Colon (tissue), 2 donors: ENCODE data around the gene TIMM44.

Experiments used
- FAIRE-seq: peaks from 2 replicates; lab custom pipeline; 2012; peaks lifted over from hg19 to GRCh38; lab: Jason Lieb, UNC
- donor health status: control.
- donor health status: control.

TIMM44 gene

GRCh38 chr19:7943444-7944176, at the start of gene TIMM44:
TSS of gene TIMM44 (minus strand) at chr19:7943666. CDS start at chr19:7943651, 15 bp downstream.
- FAIRE-seq: peak; percentile 96

GRCh38 chr19:7992575-7992974, 49.1 kb upstream of the TIMM44 start:
- no peak for FAIRE-seq

GRCh38 chr19:7989071-7989575, 45.7 kb upstream of the TIMM44 start:
- FAIRE-seq: no peak

GRCh38 chr19:7988307-7988706, 44.8 kb upstream of the TIMM44 start:
- no peak for FAIRE-seq

- no peak for FAIRE-seq
These were observed 43.8 kb upstream of the TIMM44 start for GRCh38 chr19:7987114-7987768.

- no peak for FAIRE-seq
These were observed 43.1 kb upstream of the TIMM44 start for GRCh38 chr19:7986321-7987113.

- no peak for FAIRE-seq
These were observed 42.0 kb upstream of the TIMM44 start for GRCh38 chr19:7985481-7985911.

- FAIRE-seq: no peak
These were observed 40.8 kb upstream of the TIMM44 start for GRCh38 chr19:7983995-7984837.

GRCh38 chr19:7983286-7983950, 40.0 kb upstream of the TIMM44 start:
- no peak for FAIRE-seq

GRCh38 chr19:7982651-7983099, 39.2 kb upstream of the TIMM44 start:
- no peak for FAIRE-seq

- no peak for FAIRE-seq
These were observed 38.6 kb upstream of the TIMM44 start for GRCh38 chr19:7982103-7982502.

- FAIRE-seq: no peak
These were observed 38.2 kb upstream of the TIMM44 start for GRCh38 chr19:7981661-7982060.

GRCh38 chr19:7981199-7981598, 37.7 kb upstream of the TIMM44 start:
- no peak for FAIRE-seq

- no peak for FAIRE-seq
These were observed 37.2 kb upstream of the TIMM44 start for GRCh38 chr19:7980635-7981121.

- FAIRE-seq: no peak
These were observed 36.7 kb upstream of the TIMM44 start for GRCh38 chr19:7980168-7980567.

GRCh38 chr19:7979559-7979958, 36.1 kb upstream of the TIMM44 start:
- FAIRE-seq: no peak

GRCh38 chr19:7979011-7979410, 35.5 kb upstream of the TIMM44 start:
- FAIRE-seq: no peak

GRCh38 chr19:7978179-7978825, 34.8 kb upstream of the TIMM44 start:
- no peak for FAIRE-seq

- FAIRE-seq: no peak
These were observed 34.2 kb upstream of the TIMM44 start for GRCh38 chr19:7977723-7978040.

- no peak for FAIRE-seq
These were observed 33.7 kb upstream of the TIMM44 start for GRCh38 chr19:7977021-7977722.
